ENCODE data around the gene SDC3. TPM values are rescaled to one million over a fixed set of nuclear protein-coding genes. Genes with fewer than 3 reads are reported as not detected.

The SDC3 gene
- total RNA-seq, 1 donor from 2014 or later, result 51.3 TPM

DNA sequence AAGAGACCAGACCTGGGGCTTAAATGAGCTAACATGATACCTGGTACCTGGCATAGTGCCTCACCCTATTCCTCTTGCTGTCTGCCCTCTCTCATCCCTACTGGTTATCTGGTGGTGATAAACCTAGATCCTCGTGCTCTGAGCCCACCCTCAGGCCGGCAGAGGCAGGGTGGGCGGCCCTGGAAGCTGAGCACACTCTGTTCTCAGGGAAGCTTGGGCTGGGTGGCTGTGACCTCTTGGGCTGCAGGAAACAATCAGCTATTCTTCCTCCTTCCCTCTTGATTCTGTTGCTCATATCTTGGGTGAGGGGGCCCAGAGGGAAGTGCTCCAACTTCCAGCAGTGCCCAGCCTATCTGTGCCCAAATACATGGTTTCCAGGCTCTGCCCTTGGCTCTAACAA is 42.0 kb downstream of the SDC3 start:
- Mint-ChIP-seq H3K4me3 (ENCODE audit: unreplicated experiment) (no peak overlapping the region), H3K9me3 (ENCODE audit: unreplicated experiment) (no peaks in the 10 kb centered on the region), H3K27ac (ENCODE audit: unreplicated experiment) (no peak overlapping the region), H3K27me3 (ENCODE audit: unreplicated experiment) (no peaks in the 10 kb centered on the region), H3K36me3 (ENCODE audit: low read depth, unreplicated experiment) (peaks cover 4% of the 10 kb centered on the region), H3K4me1 (ENCODE audit: unreplicated experiment) (peaks cover 10% of the 10 kb centered on the region)
- no peak for DNase-seq (ENCODE audit: low spot score)
- TF ChIP-seq, protein P1, sequence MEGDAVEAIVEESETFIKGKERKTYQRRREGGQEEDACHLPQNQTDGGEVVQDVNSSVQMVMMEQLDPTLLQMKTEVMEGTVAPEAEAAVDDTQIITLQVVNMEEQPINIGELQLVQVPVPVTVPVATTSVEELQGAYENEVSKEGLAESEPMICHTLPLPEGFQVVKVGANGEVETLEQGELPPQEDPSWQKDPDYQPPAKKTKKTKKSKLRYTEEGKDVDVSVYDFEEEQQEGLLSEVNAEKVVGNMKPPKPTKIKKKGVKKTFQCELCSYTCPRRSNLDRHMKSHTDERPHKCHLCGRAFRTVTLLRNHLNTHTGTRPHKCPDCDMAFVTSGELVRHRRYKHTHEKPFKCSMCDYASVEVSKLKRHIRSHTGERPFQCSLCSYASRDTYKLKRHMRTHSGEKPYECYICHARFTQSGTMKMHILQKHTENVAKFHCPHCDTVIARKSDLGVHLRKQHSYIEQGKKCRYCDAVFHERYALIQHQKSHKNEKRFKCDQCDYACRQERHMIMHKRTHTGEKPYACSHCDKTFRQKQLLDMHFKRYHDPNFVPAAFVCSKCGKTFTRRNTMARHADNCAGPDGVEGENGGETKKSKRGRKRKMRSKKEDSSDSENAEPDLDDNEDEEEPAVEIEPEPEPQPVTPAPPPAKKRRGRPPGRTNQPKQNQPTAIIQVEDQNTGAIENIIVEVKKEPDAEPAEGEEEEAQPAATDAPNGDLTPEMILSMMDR (IDR thresholded peaks at IDR 0.05; ENCODE audit: unreplicated experiment), result no peak

DNA sequence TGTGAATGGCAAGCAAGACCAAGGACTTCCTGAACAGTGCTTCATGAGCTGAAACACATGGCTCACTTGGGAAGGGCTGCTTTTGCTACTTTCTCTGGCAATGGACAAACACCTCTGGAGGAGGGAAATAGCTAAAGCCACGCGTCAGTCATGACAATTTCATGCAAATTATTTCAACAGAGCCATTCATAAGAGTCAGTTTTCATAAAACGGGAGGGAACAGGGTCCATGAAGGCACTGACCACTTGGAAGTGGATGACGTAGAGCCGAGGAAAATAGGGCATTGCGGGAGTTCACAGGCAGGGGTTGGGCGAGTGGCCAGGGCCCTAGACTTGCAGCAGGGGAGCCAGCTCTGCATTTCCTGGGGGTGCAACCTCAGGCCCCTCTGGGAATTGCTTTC is 43.9 kb downstream of the SDC3 start:
- no peaks in the 10 kb centered on the region for H3K27me3 Mint-ChIP-seq (ENCODE audit: unreplicated experiment)
- H3K9me3 Mint-ChIP-seq (ENCODE audit: unreplicated experiment), result no peaks in the 10 kb centered on the region
- TF ChIP-seq, protein P1 (IDR thresholded peaks at IDR 0.05; ENCODE audit: unreplicated experiment), result no peak
- H3K4me3 Mint-ChIP-seq (ENCODE audit: unreplicated experiment), result no peak overlapping the region
- no peak overlapping the region for H3K27ac Mint-ChIP-seq (ENCODE audit: unreplicated experiment)
- H3K4me1 Mint-ChIP-seq (ENCODE audit: unreplicated experiment), result peaks cover 12% of the 10 kb centered on the region
- peaks cover 4% of the 10 kb centered on the region for H3K36me3 Mint-ChIP-seq (ENCODE audit: low read depth, unreplicated experiment)
- no peak for DNase-seq (ENCODE audit: low spot score)

DNA sequence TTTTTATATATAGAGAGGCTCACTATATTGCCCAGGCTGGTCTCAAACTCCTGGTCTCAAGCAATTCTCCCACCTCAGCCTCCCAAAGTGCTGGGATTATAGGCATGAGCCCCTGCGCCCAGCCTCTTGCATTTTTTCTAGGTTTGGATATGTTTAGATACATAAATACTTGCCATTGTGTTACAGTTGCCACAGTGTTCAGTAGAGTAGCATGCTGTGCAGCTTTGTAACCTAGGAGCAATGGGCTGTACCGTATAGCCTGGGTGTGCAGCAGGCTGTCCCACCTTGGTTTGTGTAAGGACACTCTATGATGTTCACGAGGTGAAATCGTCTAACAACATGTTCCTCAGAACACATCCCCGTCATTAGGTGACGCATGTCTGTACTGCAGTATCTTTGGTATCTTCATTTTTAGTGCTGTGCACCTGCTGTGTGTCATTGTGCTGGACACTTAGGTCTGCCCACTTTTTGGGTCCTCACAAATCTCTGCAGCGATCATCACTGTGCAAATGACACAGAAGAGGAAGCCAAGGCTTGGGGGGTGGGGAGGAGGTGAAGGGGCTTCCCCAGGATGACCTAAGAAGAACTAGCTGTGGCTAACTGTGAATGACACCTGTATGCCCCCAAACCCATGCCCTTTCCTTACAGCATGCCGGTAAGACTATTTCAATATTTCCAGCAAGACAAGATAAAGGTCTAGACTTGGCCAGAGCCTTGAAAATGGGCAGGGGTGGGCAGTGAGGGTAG is 44.5 kb downstream of the SDC3 start:
- Mint-ChIP-seq H3K27ac (ENCODE audit: unreplicated experiment) (no peak overlapping the region), H3K9me3 (ENCODE audit: unreplicated experiment) (no peaks in the 10 kb centered on the region), H3K4me1 (ENCODE audit: unreplicated experiment) (peaks cover 14% of the 10 kb centered on the region), H3K36me3 (ENCODE audit: low read depth, unreplicated experiment) (no peaks in the 10 kb centered on the region), H3K4me3 (ENCODE audit: unreplicated experiment) (no peak overlapping the region), H3K27me3 (ENCODE audit: unreplicated experiment) (no peaks in the 10 kb centered on the region)
- DNase-seq (ENCODE audit: low spot score), result no peak
- TF ChIP-seq, protein P1 (IDR thresholded peaks at IDR 0.05; ENCODE audit: unreplicated experiment), result no peak

DNA sequence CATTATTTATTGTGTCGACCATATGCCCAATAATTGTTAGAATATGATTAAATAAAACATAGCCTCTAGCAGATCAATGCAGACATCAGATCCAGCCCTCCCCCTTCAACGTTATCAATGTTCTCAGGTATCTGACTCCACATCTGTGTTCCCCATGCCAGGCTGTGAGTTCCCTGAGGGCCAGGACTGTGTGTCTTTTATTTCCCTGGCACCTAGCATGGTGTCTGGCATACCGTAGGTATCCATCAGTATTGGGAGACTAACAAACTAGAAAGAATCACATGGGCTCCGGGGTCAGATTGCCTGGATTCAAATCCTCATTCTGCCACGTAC is 48.3 kb downstream of the SDC3 start:
- Mint-ChIP-seq H3K36me3 (ENCODE audit: low read depth, unreplicated experiment) (no peaks in the 10 kb centered on the region), H3K9me3 (ENCODE audit: unreplicated experiment) (no peaks in the 10 kb centered on the region), H3K4me3 (ENCODE audit: unreplicated experiment) (no peak overlapping the region), H3K4me1 (ENCODE audit: unreplicated experiment) (peaks cover 17% of the 10 kb centered on the region), H3K27ac (ENCODE audit: unreplicated experiment) (no peak overlapping the region), H3K27me3 (ENCODE audit: unreplicated experiment) (peaks cover 6% of the 10 kb centered on the region)
- DNase-seq (ENCODE audit: low spot score), result no peak
- TF ChIP-seq, protein P1 (IDR thresholded peaks at IDR 0.05; ENCODE audit: unreplicated experiment), result no peak

DNA sequence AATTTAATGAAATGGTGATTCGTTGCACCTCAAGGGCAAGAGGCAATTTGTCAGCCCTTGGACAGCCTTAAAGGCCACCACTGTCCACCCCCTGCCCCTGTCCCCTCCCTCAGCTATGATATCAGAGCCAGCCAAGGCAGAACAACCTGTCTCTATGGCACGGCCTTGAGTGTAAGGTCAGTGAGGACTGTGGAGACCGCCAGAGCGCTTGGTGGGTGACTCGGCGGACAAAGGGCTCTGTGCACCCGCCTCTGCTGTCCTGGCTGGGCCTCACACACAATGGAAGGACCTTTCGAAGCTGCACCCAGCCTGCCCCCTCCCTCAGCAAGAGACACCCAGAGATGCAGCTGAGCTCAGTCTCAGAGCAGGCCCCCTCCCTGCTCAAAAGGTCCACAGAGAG is 50.6 kb downstream of the SDC3 start:
- DNase-seq (ENCODE audit: low spot score), result no peak
- Mint-ChIP-seq H3K27ac (ENCODE audit: unreplicated experiment) (no peak overlapping the region), H3K9me3 (ENCODE audit: unreplicated experiment) (no peaks in the 10 kb centered on the region), H3K36me3 (ENCODE audit: low read depth, unreplicated experiment) (no peaks in the 10 kb centered on the region), H3K4me3 (ENCODE audit: unreplicated experiment) (no peak overlapping the region), H3K27me3 (ENCODE audit: unreplicated experiment) (peaks cover 9% of the 10 kb centered on the region), H3K4me1 (ENCODE audit: unreplicated experiment) (peaks cover 22% of the 10 kb centered on the region)
- TF ChIP-seq, protein P1 (IDR thresholded peaks at IDR 0.05; ENCODE audit: unreplicated experiment), result no peak
